IPS-20b (cell line): Measurements from ENCODE around the gene TLX2.

Source experiments
- H3K27ac ChIP-seq: one replicate; pipeline ENCODE4 v1.5.1; 2013; ENCODE audit warnings: low read length
- H3K27me3 ChIP-seq: 2 replicates; pipeline ENCODE4 v1.6.1; 2013; ENCODE audit warnings: mild to moderate bottlenecking, low read length, inconsistent platforms; ENCODE audit not compliant: insufficient read depth
- H3K36me3 ChIP-seq: 2 replicates; pipeline ENCODE4 v1.6.1; 2013; ENCODE audit warnings: low read depth, mild to moderate bottlenecking, inconsistent platforms, low read length, moderate library complexity; ENCODE audit not compliant: insufficient read depth
- H3K4me1 ChIP-seq: 2 replicates; pipeline ENCODE4 v1.6.1; 2013; ENCODE audit warnings: mild to moderate bottlenecking, control low read depth, inconsistent platforms, low read length, moderate library complexity; ENCODE audit not compliant: insufficient read depth
- H3K4me3 ChIP-seq: 2 replicates; pipeline ENCODE4 v1.5.1; 2013; ENCODE audit warnings: mild to moderate bottlenecking, low read length, inconsistent platforms
- H3K9ac ChIP-seq: 2 replicates; pipeline ENCODE4 v1.6.1; 2013; ENCODE audit warnings: low read depth, mild to moderate bottlenecking, inconsistent platforms, low read length, moderate library complexity
- H3K9me3 ChIP-seq: 2 replicates; pipeline ENCODE4 v1.6.1; 2013; ENCODE audit warnings: mild to moderate bottlenecking, low read depth, low read length, inconsistent platforms; ENCODE audit not compliant: insufficient read depth

TLX2 gene

DNA sequence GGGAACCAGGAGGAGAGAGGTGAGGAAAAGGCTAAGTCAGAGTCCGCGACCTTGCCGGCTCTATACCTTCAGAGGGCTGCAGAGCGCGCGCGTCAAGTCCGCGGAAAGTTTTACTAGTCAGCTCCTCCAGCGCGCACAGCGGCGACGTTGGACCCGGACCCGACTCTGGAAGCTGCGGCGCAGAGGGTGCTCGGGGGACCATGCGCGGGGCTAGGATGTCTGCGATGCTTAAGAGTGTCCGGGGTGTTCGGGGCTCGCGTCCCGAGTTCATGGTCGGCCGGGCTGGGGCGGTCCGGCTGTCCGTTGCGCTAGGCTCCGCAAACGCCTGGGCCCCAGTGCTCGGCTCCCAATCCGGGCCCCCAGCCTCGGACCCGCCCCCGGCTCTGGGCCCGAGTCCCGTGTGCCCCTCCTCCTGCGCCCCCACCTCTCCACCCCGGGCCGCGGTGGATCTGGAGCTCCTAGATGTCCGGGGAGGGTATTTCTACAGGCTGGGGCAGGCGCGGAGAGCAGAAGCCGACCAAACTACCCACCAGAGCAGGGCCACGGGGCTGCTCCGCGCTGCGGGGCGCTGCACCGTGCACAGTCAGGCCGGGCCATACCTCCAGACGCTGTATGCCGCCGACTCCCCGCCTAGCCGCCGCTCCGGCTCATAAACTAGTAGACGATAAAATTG lies 14.8 kb upstream of the TLX2 start, which contains the start of gene LBX2:
TSS of gene LBX2 (minus strand) at position 337 of the 673 bp plus-strand sequence. CDS start at position 271, 66 bp downstream.
- peak within 1 kb of the TSS; percentile 66 for H3K4me3 ChIP-seq
- H3K27me3 ChIP-seq, result peaks cover 100% of the 10 kb centered on the region
- 0 out of 2 replicates have a peak within 1 kb of the TSS, but pooled peaks have one; percentile 6 for H3K9ac ChIP-seq
- peaks cover 1% of the 10 kb centered on the region; the same call in 1 of the 2 replicates for H3K36me3 ChIP-seq
- H3K9me3 ChIP-seq, result peaks cover 3% of the 10 kb centered on the region; the same call in 1 of the 2 replicates
- H3K4me1 ChIP-seq, result peaks cover 5% of the 10 kb centered on the region; the same call in 1 of the 2 replicates
- H3K27ac ChIP-seq, result no peak within 1 kb of the TSS

- Histone ChIP-seq H3K4me1 (peaks cover 5% of the 10 kb centered on the region; the same call in 1 of the 2 replicates), H3K4me3 (no peak overlapping the region), H3K9me3 (peaks cover 3% of the 10 kb centered on the region; the same call in 1 of the 2 replicates), H3K27ac (no peak overlapping the region), H3K9ac (no peak overlapping the region), H3K27me3 (peaks cover 100% of the 10 kb centered on the region), H3K36me3 (peaks cover under 1% of the 10 kb centered on the region; the same call in 1 of the 2 replicates)
Measured at GRCh38 chr2:74499940-74500577, 14.2 kb upstream of the TLX2 start.

DNA sequence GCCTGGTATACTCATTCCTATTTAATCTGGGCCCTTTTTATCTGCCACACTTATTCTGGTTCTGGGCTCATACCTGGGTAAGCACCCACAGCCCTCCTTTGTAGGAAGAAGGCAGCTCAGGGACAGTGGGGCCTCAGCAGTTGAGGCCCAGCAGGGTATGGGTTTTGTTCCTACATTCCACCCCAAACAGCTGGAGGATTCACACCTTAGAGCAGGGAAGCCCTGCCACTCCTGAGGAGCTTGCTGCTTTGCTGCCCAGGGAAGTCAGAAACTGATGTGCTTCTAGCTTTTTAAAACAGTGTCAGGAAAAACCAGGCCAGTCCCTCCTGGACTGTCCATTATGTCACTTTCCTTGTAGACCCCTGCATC lies 13.7 kb upstream of the TLX2 start:
- Histone ChIP-seq H3K36me3 (peaks cover 6% of the 10 kb centered on the region; the same call in 1 of the 2 replicates), H3K27ac (no peak overlapping the region), H3K4me3 (no peak overlapping the region), H3K9me3 (peaks cover 3% of the 10 kb centered on the region; the same call in 1 of the 2 replicates), H3K27me3 (peaks cover 100% of the 10 kb centered on the region), H3K9ac (no peak overlapping the region), H3K4me1 (peaks cover 5% of the 10 kb centered on the region; the same call in 1 of the 2 replicates)

GRCh38 chr2:74501335-74502071 lies 12.7 kb upstream of the TLX2 start:
- Histone ChIP-seq H3K9ac (no peak overlapping the region), H3K36me3 (peaks cover 11% of the 10 kb centered on the region; the same call in 1 of the 2 replicates), H3K4me3 (peak overlapping the region; percentile 66; the same call in 1 of the 2 replicates), H3K27ac (no peak overlapping the region), H3K9me3 (peaks cover 3% of the 10 kb centered on the region; the same call in 1 of the 2 replicates), H3K27me3 (peaks cover 100% of the 10 kb centered on the region), H3K4me1 (peaks cover 5% of the 10 kb centered on the region; the same call in 1 of the 2 replicates)

DNA sequence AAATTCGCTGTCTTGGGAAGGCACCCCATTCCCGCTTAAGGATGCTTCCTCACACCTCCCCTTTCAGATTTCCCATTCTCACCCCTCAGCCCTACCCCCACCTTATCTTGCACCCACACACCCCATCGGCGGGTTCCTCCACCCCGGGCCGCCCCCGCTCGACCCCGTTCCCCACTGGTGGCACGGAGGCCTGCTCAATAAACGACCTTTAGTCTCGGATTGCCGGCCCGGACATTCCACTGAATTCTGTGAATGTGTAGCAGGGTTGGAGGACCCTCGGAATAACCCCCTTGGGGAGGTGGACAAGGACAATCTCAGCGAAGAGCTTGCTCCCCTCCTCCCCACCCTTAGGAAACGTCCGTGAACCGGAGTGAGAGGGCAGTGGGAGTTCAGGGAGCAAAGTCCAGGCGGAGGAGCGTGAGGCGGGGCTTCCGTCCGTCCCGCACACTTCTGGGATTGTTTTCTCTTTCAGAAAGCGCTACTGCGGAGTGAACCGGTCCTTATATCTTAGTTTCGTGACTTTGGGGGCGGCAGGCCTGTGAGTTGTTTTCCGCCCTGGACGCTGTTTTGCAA lies 12.0 kb upstream of the TLX2 start:
- H3K9ac ChIP-seq, result no peak overlapping the region
- H3K4me3 ChIP-seq, result peak overlapping the region; percentile 66
- H3K27ac ChIP-seq, result no peak overlapping the region
- H3K9me3 ChIP-seq, result peaks cover 3% of the 10 kb centered on the region; the same call in 1 of the 2 replicates
- peaks cover 11% of the 10 kb centered on the region; the same call in 1 of the 2 replicates for H3K36me3 ChIP-seq
- H3K4me1 ChIP-seq, result peaks cover 7% of the 10 kb centered on the region; the same call in 1 of the 2 replicates
- H3K27me3 ChIP-seq, result peaks cover 98% of the 10 kb centered on the region

GRCh38 chr2:74502720-74503505 lies 11.3 kb upstream of the TLX2 start:
- Histone ChIP-seq H3K36me3 (peaks cover 11% of the 10 kb centered on the region; the same call in 1 of the 2 replicates), H3K9me3 (peaks cover 3% of the 10 kb centered on the region; the same call in 1 of the 2 replicates), H3K4me3 (peak overlapping the region; percentile 66), H3K4me1 (peaks cover 7% of the 10 kb centered on the region; the same call in 1 of the 2 replicates), H3K9ac (no peak overlapping the region), H3K27ac (no peak overlapping the region), H3K27me3 (peaks cover 91% of the 10 kb centered on the region)

DNA sequence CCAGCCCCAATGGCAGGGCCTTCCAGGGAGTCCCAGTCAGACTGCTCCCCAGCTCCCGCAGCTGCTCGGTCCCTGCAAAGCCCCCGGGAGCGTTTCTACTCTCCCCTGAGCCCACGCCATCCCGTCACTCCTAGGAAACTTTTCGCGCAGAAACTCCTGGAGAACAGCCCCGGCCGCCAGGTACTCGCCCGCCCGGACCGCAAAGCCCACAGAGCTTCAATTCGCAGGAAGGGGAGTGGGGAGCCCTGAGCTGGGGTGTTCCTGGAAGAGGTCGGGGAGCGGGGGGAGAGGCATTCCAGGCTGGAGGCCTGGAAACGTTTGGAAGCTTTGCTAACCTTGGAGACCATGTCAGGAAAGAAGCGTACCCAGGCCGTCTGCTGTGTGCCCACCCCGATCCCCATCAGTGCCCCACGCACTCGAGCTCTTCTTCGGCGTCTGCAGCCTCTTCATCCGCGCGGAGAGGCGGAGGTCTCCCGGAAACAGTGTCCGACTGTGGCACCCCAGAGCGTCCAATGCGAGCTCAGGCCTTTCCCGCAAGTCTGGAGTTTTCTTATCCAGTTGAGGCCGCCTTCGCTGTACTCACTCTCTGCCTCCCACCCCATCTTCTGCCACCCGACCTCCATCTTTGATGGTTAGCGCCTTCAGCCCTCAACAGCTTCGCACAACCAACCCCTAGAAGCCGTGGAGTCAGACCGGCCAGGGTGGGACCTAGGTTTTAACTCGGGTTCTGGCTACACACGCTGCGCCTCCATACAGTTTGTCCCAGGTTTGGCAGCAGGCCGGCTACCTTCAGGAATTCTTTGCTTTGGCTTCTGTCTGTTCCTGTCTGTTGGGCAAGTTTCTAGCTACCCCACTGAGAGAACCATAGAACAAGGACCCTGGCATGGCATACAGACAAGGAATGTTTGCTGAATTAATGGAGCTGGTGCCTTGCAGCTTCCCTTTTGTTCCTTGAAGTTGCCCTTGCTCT lies 10.5 kb upstream of the TLX2 start:
- Histone ChIP-seq H3K9ac (no peak overlapping the region), H3K27ac (no peak overlapping the region), H3K4me3 (peak overlapping the region; percentile 66; the same call in 1 of the 2 replicates), H3K27me3 (peaks cover 91% of the 10 kb centered on the region), H3K4me1 (peaks cover 13% of the 10 kb centered on the region; the same call in 1 of the 2 replicates), H3K36me3 (peaks cover 11% of the 10 kb centered on the region; the same call in 1 of the 2 replicates), H3K9me3 (peaks cover 3% of the 10 kb centered on the region; the same call in 1 of the 2 replicates)

GRCh38 chr2:74504591-74504990 lies 9.7 kb upstream of the TLX2 start:
- Histone ChIP-seq H3K4me3 (no peak overlapping the region), H3K27me3 (peaks cover 91% of the 10 kb centered on the region), H3K9ac (no peak overlapping the region), H3K36me3 (peaks cover 11% of the 10 kb centered on the region; the same call in 1 of the 2 replicates), H3K9me3 (peaks cover 3% of the 10 kb centered on the region; the same call in 1 of the 2 replicates), H3K27ac (no peak overlapping the region), H3K4me1 (peaks cover 13% of the 10 kb centered on the region; the same call in 1 of the 2 replicates)

DNA sequence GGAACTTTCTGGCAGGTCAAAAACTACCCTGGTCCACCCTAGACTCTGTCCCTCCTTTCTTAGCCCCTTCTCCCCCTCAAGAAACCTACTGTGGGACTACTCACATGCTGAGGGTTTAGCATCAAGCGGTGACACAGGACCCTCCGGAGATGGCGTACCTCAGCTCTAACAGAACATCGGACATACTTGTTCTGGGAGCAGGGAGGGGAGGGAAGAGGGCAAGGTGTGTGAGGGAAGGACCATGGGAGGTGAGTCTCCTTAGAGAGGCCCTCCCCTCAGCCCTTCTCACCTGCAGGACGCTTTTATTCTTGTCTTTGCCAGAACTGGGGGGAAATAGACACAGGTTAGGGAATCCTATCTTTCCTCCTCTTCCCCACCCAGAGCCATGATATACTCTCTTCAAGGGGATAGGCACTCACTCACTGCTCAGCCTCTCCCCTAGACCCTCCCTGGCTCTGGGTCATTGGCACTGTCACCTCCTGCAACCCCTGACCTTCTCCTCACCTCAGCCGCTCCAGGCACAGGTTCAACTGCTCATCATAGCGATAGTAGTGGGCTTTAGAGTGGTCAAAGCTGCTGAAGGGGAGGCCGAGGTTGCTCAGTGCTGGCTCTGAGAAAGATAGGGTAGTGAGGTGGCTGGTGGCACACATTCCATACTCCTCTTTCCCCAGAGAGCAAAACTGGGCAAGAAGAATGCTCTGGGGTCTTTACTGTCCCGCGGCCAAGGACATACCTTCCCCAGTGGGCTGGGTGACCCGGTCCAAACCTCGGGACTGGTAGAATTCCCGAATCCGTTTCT lies 8.6 kb upstream of the TLX2 start:
- H3K9me3 ChIP-seq, result no peaks in the 10 kb centered on the region; the same call in 1 of the 2 replicates
- H3K9ac ChIP-seq, result no peak overlapping the region
- peaks cover 11% of the 10 kb centered on the region; the same call in 1 of the 2 replicates for H3K4me1 ChIP-seq
- H3K27ac ChIP-seq, result no peak overlapping the region
- no peak overlapping the region for H3K4me3 ChIP-seq
- H3K36me3 ChIP-seq, result peaks cover 11% of the 10 kb centered on the region; the same call in 1 of the 2 replicates
- H3K27me3 ChIP-seq, result peaks cover 91% of the 10 kb centered on the region
